Fibroblast of villous mesenchyme (primary cell): ENCODE data around the gene EXOSC5. TPM values are rescaled to one million over a fixed set of nuclear protein-coding genes. Genes with fewer than 3 reads are reported as not detected.

Source experiments
- DNase-seq: peaks from one replicate; pipeline ENCODE4 v3.0.0-alpha.2; 2010; ENCODE audit warnings: low read depth
- H3K4me3 ChIP-seq: 2 replicates; pipeline ENCODE4 v1.5.1; 2011; ENCODE audit warnings: low read depth, mild to moderate bottlenecking, low read length
- total RNA-seq: library from RNA; depleted of rRNA; stranded (reverse); fragments of >200 nt; gene quantifications from 2 replicates; pipeline ENCODE4 v1.2.3, GENCODE V29; 2012
- TF ChIP-seq, protein P1 (sequence below): IDR thresholded peaks from 2 replicates; pipeline ENCODE4 v1.5.1; 2012; ENCODE audit warnings: low read depth, mild to moderate bottlenecking, low read length; ENCODE audit not compliant: insufficient read depth

The EXOSC5 gene
- total RNA-seq, 1 donor, result 12.5 TPM

DNA sequence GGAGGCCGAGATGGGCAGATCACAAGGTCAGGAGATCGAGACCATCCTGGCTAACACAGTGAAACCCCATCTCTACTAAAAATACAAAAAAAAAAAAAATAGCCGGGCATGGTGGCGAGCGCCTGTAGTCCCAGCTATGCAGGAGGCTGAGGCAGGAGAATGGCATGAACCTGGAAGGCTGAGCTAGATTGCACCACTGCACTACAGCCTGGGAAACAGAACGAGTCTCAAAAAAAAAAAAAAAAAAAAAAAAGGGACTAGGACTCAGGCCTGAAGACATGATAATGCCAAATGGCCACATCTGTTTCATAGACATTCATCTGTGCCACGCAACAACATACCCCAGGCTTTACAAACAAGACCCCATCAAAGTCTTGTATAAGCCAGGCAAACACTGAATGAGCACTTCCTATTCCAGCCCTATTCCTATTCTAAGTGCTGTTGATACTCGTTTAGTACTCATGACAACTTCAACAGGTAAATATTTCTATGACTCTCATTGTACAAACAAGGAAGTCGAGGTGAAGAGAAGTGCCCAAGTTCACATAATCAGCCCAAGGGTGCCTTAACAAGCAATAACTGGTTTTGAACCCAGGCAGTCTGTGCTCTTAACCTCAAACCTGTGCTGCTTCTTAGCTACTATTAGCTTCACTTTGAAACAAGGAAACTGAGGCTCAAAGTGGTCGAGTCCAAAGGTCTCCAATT, 34.9 kb downstream of the EXOSC5 start:
- H3K4me3 ChIP-seq, result no peak overlapping the region
- DNase-seq, result no peak
- TF ChIP-seq, protein P1, sequence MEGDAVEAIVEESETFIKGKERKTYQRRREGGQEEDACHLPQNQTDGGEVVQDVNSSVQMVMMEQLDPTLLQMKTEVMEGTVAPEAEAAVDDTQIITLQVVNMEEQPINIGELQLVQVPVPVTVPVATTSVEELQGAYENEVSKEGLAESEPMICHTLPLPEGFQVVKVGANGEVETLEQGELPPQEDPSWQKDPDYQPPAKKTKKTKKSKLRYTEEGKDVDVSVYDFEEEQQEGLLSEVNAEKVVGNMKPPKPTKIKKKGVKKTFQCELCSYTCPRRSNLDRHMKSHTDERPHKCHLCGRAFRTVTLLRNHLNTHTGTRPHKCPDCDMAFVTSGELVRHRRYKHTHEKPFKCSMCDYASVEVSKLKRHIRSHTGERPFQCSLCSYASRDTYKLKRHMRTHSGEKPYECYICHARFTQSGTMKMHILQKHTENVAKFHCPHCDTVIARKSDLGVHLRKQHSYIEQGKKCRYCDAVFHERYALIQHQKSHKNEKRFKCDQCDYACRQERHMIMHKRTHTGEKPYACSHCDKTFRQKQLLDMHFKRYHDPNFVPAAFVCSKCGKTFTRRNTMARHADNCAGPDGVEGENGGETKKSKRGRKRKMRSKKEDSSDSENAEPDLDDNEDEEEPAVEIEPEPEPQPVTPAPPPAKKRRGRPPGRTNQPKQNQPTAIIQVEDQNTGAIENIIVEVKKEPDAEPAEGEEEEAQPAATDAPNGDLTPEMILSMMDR, result no peak

DNA sequence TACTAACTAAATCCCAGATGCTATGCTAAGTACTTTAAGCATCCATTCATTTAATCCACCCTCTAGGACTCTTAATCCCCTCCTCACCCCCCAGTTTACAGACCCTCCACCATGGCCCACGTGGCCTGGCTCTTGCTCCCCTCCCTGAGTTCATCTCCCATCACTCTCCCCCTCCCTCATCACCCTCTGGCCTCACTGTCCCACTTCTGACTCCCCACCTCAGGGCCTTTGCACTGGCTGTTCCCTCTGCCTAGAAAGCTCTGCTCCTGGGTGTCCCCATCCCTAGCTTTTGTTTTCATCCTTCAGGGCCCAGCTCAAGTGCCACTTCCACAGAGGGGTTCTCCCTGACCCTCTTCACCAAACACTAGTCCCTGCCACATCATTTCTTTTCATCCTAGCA, 37.4 kb downstream of the EXOSC5 start:
- DNase-seq, result no peak
- H3K4me3 ChIP-seq, result no peak overlapping the region
- TF ChIP-seq, protein P1, result no peak

DNA sequence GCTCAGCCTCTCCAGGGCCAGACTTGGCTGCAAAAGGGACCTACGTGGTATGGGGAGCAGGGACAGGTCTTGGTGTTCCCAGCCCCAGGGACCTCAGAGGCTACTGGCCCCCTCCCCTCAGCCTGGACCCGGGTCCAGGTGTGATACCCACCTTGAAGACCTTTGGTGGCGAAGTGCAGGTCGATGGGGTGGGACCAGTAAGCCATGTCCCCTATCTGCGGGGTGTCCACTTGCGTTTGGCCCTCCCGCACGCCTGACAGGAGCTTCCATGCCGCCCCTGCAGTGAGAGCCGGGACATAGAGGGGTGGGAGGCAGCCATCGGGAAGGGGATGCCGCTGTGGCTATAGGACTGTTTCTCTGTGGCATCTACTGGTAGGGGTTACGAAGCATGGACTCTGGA, 39.4 kb downstream of the EXOSC5 start:
- no peak overlapping the region for H3K4me3 ChIP-seq
- TF ChIP-seq, protein P1, result no peak
- DNase-seq, result no peak

DNA sequence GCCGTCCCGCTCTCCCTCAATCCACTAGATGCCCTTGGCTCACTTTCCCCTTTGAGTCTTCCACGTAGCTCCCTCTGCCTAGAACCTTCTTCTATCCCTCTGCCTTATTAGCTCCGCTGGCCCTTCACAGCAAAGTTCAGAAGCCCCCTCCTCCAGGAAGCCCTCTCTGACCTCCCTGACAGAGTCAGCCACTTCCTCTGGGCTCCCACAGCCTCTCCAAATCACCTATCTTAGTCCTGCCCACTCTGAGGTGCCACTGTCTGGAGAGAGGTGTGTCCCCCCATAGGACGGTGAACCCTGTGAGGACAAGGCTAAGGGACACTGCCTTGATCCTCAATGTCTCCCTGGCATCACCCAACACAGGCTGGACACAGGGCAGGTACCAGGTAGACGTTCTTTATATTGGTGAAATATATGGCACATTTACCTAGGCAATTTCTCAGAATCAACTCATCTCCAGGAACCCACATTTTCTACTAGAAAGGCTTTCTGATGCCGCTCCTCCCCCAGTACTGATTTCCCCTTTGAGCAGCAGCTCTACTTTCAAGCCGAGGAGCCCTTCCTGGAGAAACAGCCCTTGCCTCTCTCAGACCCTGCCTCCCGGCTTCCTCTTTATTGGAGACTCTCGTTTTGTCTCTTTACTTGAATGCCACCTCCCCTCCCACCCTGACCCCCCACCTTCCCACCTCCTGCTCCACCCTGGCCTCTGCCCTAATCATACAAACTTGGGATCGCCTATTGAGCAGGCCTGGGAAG, 40.0 kb downstream of the EXOSC5 start:
- TF ChIP-seq, protein P1, result no peak
- DNase-seq, result no peak

DNA sequence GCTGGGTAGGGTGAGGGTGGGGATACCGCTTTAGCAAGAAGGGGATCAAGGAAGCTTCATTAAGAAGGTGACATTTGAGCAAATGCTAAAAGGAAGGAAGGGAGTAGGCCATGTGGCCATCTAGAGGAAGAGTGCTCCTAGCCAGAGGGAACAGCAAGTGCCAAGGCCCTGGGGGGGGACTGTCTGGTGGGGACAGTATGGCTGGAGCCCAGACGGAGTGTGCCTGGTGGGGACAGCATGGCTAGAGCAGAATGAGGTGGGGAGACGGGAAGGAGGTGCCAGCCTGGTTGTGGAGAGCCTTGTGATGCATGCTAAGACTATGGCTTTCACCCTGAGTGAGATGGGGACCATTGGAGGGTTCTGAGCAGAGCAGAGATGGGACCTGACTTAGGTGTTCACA, 41.4 kb downstream of the EXOSC5 start:
- TF ChIP-seq, protein P1, result no peak
- no peak overlapping the region for H3K4me3 ChIP-seq
- no peak for DNase-seq

More for the DNA sequence above, 40.0 kb downstream of the EXOSC5 start:
- no peak overlapping the region for H3K4me3 ChIP-seq

DNA sequence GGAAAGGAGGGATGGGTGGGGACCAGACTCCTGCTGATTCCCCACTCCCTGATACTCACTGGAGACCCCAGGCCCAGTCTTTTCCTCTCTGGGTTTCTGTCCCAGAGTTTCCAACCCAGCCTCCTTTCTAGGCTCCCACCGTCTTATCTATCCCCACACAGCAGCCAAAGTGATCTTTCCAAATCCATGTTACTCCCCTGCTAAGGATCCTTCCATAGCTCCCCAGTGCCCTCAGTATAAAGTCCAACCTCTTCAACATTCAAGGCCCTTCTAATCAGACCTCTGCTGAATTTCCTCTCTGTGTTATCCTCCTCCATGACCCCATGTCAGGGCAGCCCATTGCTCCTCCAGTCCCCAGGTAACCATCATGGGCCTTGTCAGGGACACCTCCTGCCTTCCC, 42.1 kb downstream of the EXOSC5 start:
- DNase-seq, result no peak
- no peak overlapping the region for H3K4me3 ChIP-seq
- TF ChIP-seq, protein P1, result no peak
